HepG2 (cell line): Measurements from ENCODE around the gene AUH. TPM values are rescaled to one million over a fixed set of nuclear protein-coding genes. Genes with fewer than 3 reads are reported as not detected.

Experiments
- BCL6 ChIP-seq: IDR thresholded peaks from 2 replicates; pipeline ENCODE4 v1.6.1; 2016; ENCODE audit warnings: missing genetic modification reagents, missing compliant biosample characterization
- DR1 ChIP-seq: sonication (generic); formaldehyde crosslinking; IDR thresholded peaks from 2 replicates; pipeline ENCODE4 v1.8.0; 2021; ENCODE audit warnings: mild to moderate bottlenecking, missing genetic modification reagents, inconsistent platforms
- EED ChIP-seq: sonication (generic); formaldehyde crosslinking; IDR thresholded peaks from 2 replicates; pipeline ENCODE4 v1.5.0; 2020; ENCODE audit warnings: mild to moderate bottlenecking, missing genetic modification reagents
- FOSL2 ChIP-seq: sonication (generic); formaldehyde crosslinking; IDR thresholded peaks from 2 replicates; pipeline ENCODE4 v1.4.0; 2020; ENCODE audit warnings: missing genetic modification reagents
- FOXA3 ChIP-seq: IDR thresholded peaks from 2 replicates; pipeline ENCODE4 v1.6.1; 2016; ENCODE audit warnings: missing genetic modification reagents, missing compliant biosample characterization
- FOXM1 ChIP-seq: sonication (generic); formaldehyde crosslinking; IDR thresholded peaks from 2 replicates; pipeline ENCODE4 v1.5.0; 2020; ENCODE audit warnings: missing genetic modification reagents
- HOXA5 ChIP-seq: sonication (generic); formaldehyde crosslinking; IDR thresholded peaks from 2 replicates; pipeline ENCODE4 v1.4.0; 2020; ENCODE audit warnings: missing genetic modification reagents
- IRF2 ChIP-seq: IDR thresholded peaks from 2 replicates; pipeline ENCODE4 v1.6.1; 2018; ENCODE audit warnings: missing genetic modification reagents, missing compliant biosample characterization
- MED1 ChIP-seq: sonication (generic); formaldehyde crosslinking; IDR thresholded peaks from 2 replicates; pipeline ENCODE4 v1.4.0; 2020; ENCODE audit warnings: missing genetic modification reagents
- MED13 ChIP-seq: sonication (generic); formaldehyde crosslinking; IDR thresholded peaks from 2 replicates; pipeline ENCODE4 v1.5.0; 2020; ENCODE audit warnings: missing genetic modification reagents
- NFYC ChIP-seq: IDR thresholded peaks from 2 replicates; pipeline ENCODE4 v1.6.1; 2016; ENCODE audit warnings: missing genetic modification reagents, missing compliant biosample characterization
- SPEN ChIP-seq: sonication (generic); formaldehyde crosslinking; IDR thresholded peaks from 2 replicates; pipeline ENCODE4 v1.5.1; 2020; ENCODE audit warnings: low read depth, mild to moderate bottlenecking, missing genetic modification reagents
- ZC3H4 ChIP-seq: sonication (generic); formaldehyde crosslinking; IDR thresholded peaks from 2 replicates; pipeline ENCODE4 v1.4.0; 2020; ENCODE audit warnings: missing genetic modification reagents, borderline replicate concordance
- ZNF101 ChIP-seq: sonication (generic); formaldehyde crosslinking; IDR thresholded peaks from 2 replicates; pipeline ENCODE4 v1.4.0; 2020; ENCODE audit warnings: mild to moderate bottlenecking, low read depth, missing genetic modification reagents, borderline replicate concordance
- ZNF124 ChIP-seq: sonication (generic); formaldehyde crosslinking; IDR thresholded peaks from 2 replicates; pipeline ENCODE4 v1.4.0; 2020; ENCODE audit warnings: missing genetic modification reagents
- ZNF33B ChIP-seq: sonication (generic); formaldehyde crosslinking; IDR thresholded peaks from 2 replicates; pipeline ENCODE4 v1.5.1; 2020; ENCODE audit warnings: mild to moderate bottlenecking, missing genetic modification reagents
- ZNF468 ChIP-seq: sonication (generic); formaldehyde crosslinking; IDR thresholded peaks from 2 replicates; pipeline ENCODE4 v1.8.0; 2022; ENCODE audit warnings: mild to moderate bottlenecking, moderate library complexity, missing genetic modification reagents
- ZNF607 ChIP-seq: sonication (generic); formaldehyde crosslinking; IDR thresholded peaks from 2 replicates; pipeline ENCODE4 v1.5.1; 2020; ENCODE audit warnings: missing genetic modification reagents, mild to moderate bottlenecking, borderline replicate concordance
- ZNF670 ChIP-seq: sonication (generic); formaldehyde crosslinking; IDR thresholded peaks from 2 replicates; pipeline ENCODE4 v1.8.0; 2022; ENCODE audit warnings: mild to moderate bottlenecking, missing genetic modification reagents, borderline replicate concordance
- ZNF703 ChIP-seq: sonication (generic); formaldehyde crosslinking; IDR thresholded peaks from 2 replicates; pipeline ENCODE4 v1.5.1; 2020; ENCODE audit warnings: missing genetic modification reagents, mild to moderate bottlenecking, moderate library complexity, borderline replicate concordance
- ZSCAN21 ChIP-seq: sonication (generic); formaldehyde crosslinking; IDR thresholded peaks from 2 replicates; pipeline ENCODE4 v1.8.0; 2022; ENCODE audit warnings: mild to moderate bottlenecking, missing genetic modification reagents, moderate library complexity, borderline replicate concordance
- ZSCAN22 ChIP-seq: sonication (generic); formaldehyde crosslinking; IDR thresholded peaks from 2 replicates; pipeline ENCODE4 v1.4.0; 2020; ENCODE audit warnings: mild to moderate bottlenecking, missing genetic modification reagents
- ZSCAN31 ChIP-seq: sonication (generic); formaldehyde crosslinking; IDR thresholded peaks from 2 replicates; pipeline ENCODE4 v1.5.0; 2020; ENCODE audit warnings: low read depth, mild to moderate bottlenecking, missing genetic modification reagents
- polyA plus RNA-seq, 8 experiments: library from polyadenylated mRNA; depleted of rRNA in 3 of 8; stranded (reverse) in 7 of 8; unstranded in 1 of 8; fragments of >200 nt; fragmentation: Illumina TruSeq in 4 of 8; extraction: Trizol in 4 of 8; gene quantifications; 2 replicates each; pipeline versions ENCODE4 v1.2.1 to v1.2.3, GENCODE V29; 2011 to 2016; ENCODE audit warnings: low read depth in 4 of 8, missing spikeins in 1 of 8, mixed read lengths in 1 of 8; ENCODE audit not compliant: insufficient read depth in 1 of 8
- total RNA-seq, 5 experiments: library from RNA; depleted of rRNA; stranded (reverse); fragments of >200 nt; fragmentation: Illumina TruSeq; extraction: Trizol; gene quantifications; 2 replicates each; pipeline ENCODE4 v1.2.3, GENCODE V29; 2016; ENCODE audit warnings: low read depth in 1 of 5
- TF ChIP-seq, protein P1 (sequence below): sonication (generic); formaldehyde crosslinking; IDR thresholded peaks from 2 replicates; pipeline ENCODE4 v1.4.0; 2020; ENCODE audit warnings: mild to moderate bottlenecking, missing genetic modification reagents
- TF ChIP-seq, protein P2 (sequence below): IDR thresholded peaks from 2 replicates; pipeline ENCODE4 v1.6.1; 2016
- TF ChIP-seq, protein P3 (sequence below): sonication (generic); formaldehyde crosslinking; IDR thresholded peaks from 2 replicates; pipeline ENCODE4 v1.8.1; 2023; ENCODE audit warnings: missing genetic modification reagents, inconsistent platforms, borderline replicate concordance

AUH gene
- total and polyA plus RNA-seq, 2 of the 13 experiments (the other 11 are each of a cell fraction or from before 2014, with no cell fraction given) = 25.8 to 31.9 TPM

DNA sequence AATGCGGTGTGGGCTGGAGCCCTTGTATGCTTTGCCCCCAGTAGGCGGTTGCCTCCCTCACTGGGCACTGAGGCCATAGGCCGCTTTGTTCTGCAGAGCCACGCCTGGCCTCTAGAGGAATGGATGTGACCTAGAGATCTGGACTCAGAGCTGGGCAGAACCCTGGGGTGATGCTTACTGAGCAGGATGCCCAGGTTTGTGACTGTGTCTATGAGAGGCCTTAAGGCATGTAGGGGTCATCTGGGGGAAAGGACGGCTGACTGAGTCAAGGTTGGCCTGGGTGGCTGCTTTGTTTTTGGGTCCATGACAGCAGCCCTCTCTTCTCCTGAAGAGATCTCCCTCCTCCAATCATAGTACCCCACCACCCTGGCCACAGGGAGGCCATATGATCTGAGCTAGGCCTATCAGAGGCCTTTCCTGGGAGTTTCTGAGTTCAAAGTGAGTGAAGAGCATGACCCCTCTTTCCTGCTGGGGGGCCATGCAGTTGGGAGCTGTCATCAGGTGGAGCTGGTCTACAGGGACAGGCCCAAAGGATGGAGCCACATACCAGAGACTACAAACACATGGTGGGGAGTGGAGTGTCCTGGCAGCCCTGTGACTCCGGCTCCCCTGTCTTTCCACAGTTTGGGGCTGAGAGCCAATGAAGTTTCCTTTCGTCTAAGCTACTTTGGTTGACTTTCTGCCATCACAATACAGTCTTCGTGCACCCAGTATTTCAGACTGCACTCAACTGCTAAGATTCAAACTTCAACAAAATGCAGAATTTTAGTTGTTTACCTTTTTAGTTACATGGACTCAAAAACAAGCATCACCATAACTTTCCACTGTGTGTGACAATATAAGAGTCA is 165.4 kb downstream of the AUH start (continued):
- TF ChIP-seq, protein P1, sequence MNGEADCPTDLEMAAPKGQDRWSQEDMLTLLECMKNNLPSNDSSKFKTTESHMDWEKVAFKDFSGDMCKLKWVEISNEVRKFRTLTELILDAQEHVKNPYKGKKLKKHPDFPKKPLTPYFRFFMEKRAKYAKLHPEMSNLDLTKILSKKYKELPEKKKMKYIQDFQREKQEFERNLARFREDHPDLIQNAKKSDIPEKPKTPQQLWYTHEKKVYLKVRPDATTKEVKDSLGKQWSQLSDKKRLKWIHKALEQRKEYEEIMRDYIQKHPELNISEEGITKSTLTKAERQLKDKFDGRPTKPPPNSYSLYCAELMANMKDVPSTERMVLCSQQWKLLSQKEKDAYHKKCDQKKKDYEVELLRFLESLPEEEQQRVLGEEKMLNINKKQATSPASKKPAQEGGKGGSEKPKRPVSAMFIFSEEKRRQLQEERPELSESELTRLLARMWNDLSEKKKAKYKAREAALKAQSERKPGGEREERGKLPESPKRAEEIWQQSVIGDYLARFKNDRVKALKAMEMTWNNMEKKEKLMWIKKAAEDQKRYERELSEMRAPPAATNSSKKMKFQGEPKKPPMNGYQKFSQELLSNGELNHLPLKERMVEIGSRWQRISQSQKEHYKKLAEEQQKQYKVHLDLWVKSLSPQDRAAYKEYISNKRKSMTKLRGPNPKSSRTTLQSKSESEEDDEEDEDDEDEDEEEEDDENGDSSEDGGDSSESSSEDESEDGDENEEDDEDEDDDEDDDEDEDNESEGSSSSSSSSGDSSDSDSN = peak; percentile 48; the same call in 1 of the 2 replicates
- TF ChIP-seq ZSCAN22 (CRISPR knock-in tag) (0 out of 2 replicates have a peak, but pooled peaks have one; percentile 7), MED1 (CRISPR knock-in tag) (peak; percentile 73; the same call in 1 of the 2 replicates), MED13 (CRISPR knock-in tag) (no peak), ZNF670 (CRISPR knock-in tag) (no peak), FOXA3 (CRISPR knock-in tag) (peak; percentile 26; the same call in 1 of the 2 replicates), ZNF124 (CRISPR knock-in tag) (0 out of 2 replicates have a peak, but pooled peaks have one; percentile 15), DR1 (CRISPR knock-in tag) (peak; percentile 14; the same call in 1 of the 2 replicates), ZNF703 (CRISPR knock-in tag) (0 out of 2 replicates have a peak, but pooled peaks have one; percentile 24), IRF2 (CRISPR knock-in tag) (no peak), NFYC (CRISPR knock-in tag) (peak; percentile 58), ZNF33B (CRISPR knock-in tag) (no peak), ZNF468 (CRISPR knock-in tag) (0 out of 2 replicates have a peak, but pooled peaks have one; percentile 73), BCL6 (CRISPR knock-in tag) (peak; percentile 40; the same call in 1 of the 2 replicates), EED (CRISPR knock-in tag) (no peak), ZSCAN31 (CRISPR knock-in tag) (peak; percentile 20; the same call in 1 of the 2 replicates), ZSCAN21 (CRISPR knock-in tag) (no peak), ZC3H4 (peak; percentile 21; the same call in 1 of the 2 replicates), SPEN (CRISPR knock-in tag) (no peak), ZNF101 (CRISPR knock-in tag) (no peak), FOSL2 (CRISPR knock-in tag) (peak; percentile 53), ZNF607 (0 out of 2 replicates have a peak, but pooled peaks have one; percentile 43), HOXA5 (CRISPR knock-in tag) (0 out of 2 replicates have a peak, but pooled peaks have one; percentile 53), FOXM1 (CRISPR knock-in tag) (no peak)
- TF ChIP-seq, protein P2, sequence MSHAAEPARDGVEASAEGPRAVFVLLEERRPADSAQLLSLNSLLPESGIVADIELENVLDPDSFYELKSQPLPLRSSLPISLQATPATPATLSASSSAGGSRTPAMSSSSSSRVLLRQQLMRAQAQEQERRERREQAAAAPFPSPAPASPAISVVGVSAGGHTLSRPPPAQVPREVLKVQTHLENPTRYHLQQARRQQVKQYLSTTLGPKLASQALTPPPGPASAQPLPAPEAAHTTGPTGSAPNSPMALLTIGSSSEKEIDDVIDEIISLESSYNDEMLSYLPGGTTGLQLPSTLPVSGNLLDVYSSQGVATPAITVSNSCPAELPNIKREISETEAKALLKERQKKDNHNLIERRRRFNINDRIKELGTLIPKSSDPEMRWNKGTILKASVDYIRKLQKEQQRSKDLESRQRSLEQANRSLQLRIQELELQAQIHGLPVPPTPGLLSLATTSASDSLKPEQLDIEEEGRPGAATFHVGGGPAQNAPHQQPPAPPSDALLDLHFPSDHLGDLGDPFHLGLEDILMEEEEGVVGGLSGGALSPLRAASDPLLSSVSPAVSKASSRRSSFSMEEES (CRISPR knock-in tag) = 0 out of 2 replicates have a peak, but pooled peaks have one; percentile 35
- TF ChIP-seq, protein P3, sequence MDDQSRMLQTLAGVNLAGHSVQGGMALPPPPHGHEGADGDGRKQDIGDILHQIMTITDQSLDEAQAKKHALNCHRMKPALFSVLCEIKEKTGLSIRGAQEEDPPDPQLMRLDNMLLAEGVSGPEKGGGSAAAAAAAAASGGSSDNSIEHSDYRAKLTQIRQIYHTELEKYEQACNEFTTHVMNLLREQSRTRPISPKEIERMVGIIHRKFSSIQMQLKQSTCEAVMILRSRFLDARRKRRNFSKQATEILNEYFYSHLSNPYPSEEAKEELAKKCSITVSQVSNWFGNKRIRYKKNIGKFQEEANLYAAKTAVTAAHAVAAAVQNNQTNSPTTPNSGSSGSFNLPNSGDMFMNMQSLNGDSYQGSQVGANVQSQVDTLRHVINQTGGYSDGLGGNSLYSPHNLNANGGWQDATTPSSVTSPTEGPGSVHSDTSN = no peak
